ENCODE results near the gene SLC44A5. TPM values are rescaled to one million over a fixed set of nuclear protein-coding genes. Genes with fewer than 3 reads are reported as not detected.

The SLC44A5 gene
- total RNA-seq, 2 experiments from 2014 or later, result 0.34 to 0.40 TPM

GRCh38 chr1:75316230-75316629 lies 294.7 kb downstream of the SLC44A5 start:
- intact Hi-C loops (cut with micrococcal nuclease), result no loop called here
- no peak overlapping the region for H3K27ac Mint-ChIP-seq
- CTCF ChIA-PET, result no interaction called here

GRCh38 chr1:75312620-75313019 lies 298.3 kb downstream of the SLC44A5 start:
- DNase-seq, result no peak
- no peak overlapping the region for H3K4me3 Mint-ChIP-seq
- no peak overlapping the region for H3K27ac Mint-ChIP-seq
- no peaks in the 10 kb centered on the region for H3K27me3 Mint-ChIP-seq
- POLR2A ChIA-PET, result no interaction called here
- H3K9me3 Mint-ChIP-seq, result no peaks in the 10 kb centered on the region
- H3K4me1 Mint-ChIP-seq (ENCODE audit: low read depth), result no peaks in the 10 kb centered on the region
- intact Hi-C loops (cut with micrococcal nuclease), result no loop called here
- CTCF ChIA-PET, result no interaction called here
- H3K36me3 Mint-ChIP-seq, result no peaks in the 10 kb centered on the region

More at GRCh38 chr1:75316230-75316629, 294.7 kb downstream of the SLC44A5 start:
- Mint-ChIP-seq H3K27me3 (no peaks in the 10 kb centered on the region), H3K4me1 (ENCODE audit: low read depth) (no peaks in the 10 kb centered on the region), H3K9me3 (no peaks in the 10 kb centered on the region), H3K4me3 (no peak overlapping the region), H3K36me3 (no peaks in the 10 kb centered on the region)
- no peak for DNase-seq
- POLR2A ChIA-PET, result no interaction called here

- intact Hi-C loops (cut with micrococcal nuclease), result no loop called here
- ChIA-PET POLR2A (no interaction called here), CTCF (interaction anchor here (0.6 to 0.8 kb wide), 2 partner anchors 9 to 33 kb away, joined by 3 to 4 read pairs; no protein-coding TSS in a partner anchor)
- no peaks in the 10 kb centered on the region for H3K4me1 Mint-ChIP-seq (ENCODE audit: low read depth)
- no peaks in the 10 kb centered on the region for H3K9me3 Mint-ChIP-seq
- no peaks in the 10 kb centered on the region for H3K36me3 Mint-ChIP-seq
- DNase-seq, result no peak
- H3K27me3 Mint-ChIP-seq, result no peaks in the 10 kb centered on the region
- no peak overlapping the region for H3K27ac Mint-ChIP-seq
- H3K4me3 Mint-ChIP-seq, result no peak overlapping the region
Observed at GRCh38 chr1:75310067-75310466, 300.8 kb downstream of the SLC44A5 start.

GRCh38 chr1:75308365-75308764 lies 302.5 kb downstream of the SLC44A5 start:
- no peaks in the 10 kb centered on the region for H3K36me3 Mint-ChIP-seq
- ChIA-PET CTCF (interaction anchor here (0.7 kb wide), 1 partner anchor 533 kb away, joined by 3 read pairs; no protein-coding TSS in a partner anchor), POLR2A (no interaction called here)
- no peak overlapping the region for H3K4me3 Mint-ChIP-seq
- H3K27me3 Mint-ChIP-seq, result no peaks in the 10 kb centered on the region
- no peaks in the 10 kb centered on the region for H3K9me3 Mint-ChIP-seq
- DNase-seq, result no peak
- H3K27ac Mint-ChIP-seq, result no peak overlapping the region
- no peaks in the 10 kb centered on the region for H3K4me1 Mint-ChIP-seq (ENCODE audit: low read depth)
- intact Hi-C loops (cut with micrococcal nuclease), result no loop called here

- Mint-ChIP-seq H3K4me1 (ENCODE audit: low read depth) (no peaks in the 10 kb centered on the region), H3K36me3 (no peaks in the 10 kb centered on the region), H3K4me3 (no peak overlapping the region), H3K9me3 (no peaks in the 10 kb centered on the region), H3K27me3 (no peaks in the 10 kb centered on the region), H3K27ac (no peak overlapping the region)
- POLR2A ChIA-PET, result no interaction called here
- DNase-seq, result no peak
- intact Hi-C loops (cut with micrococcal nuclease), result no loop called here
- CTCF ChIA-PET, result no interaction called here
Observed at GRCh38 chr1:75305061-75305460, 305.9 kb downstream of the SLC44A5 start.

- H3K27me3 Mint-ChIP-seq, result no peaks in the 10 kb centered on the region
- intact Hi-C loops (cut with micrococcal nuclease), result no loop called here
- no peaks in the 10 kb centered on the region for H3K4me1 Mint-ChIP-seq (ENCODE audit: low read depth)
- H3K9me3 Mint-ChIP-seq, result no peaks in the 10 kb centered on the region
- ChIA-PET CTCF (no interaction called here), POLR2A (no interaction called here)
- no peaks in the 10 kb centered on the region for H3K36me3 Mint-ChIP-seq
- H3K27ac Mint-ChIP-seq, result no peak overlapping the region
- H3K4me3 Mint-ChIP-seq, result no peak overlapping the region
- no peak for DNase-seq
Observed at GRCh38 chr1:75293270-75293669, 317.6 kb downstream of the SLC44A5 start.

- CTCF ChIA-PET, result no interaction called here
- H3K4me1 Mint-ChIP-seq (ENCODE audit: low read depth), result no peaks in the 10 kb centered on the region
- H3K27ac Mint-ChIP-seq, result no peak overlapping the region
- no peak overlapping the region for H3K4me3 Mint-ChIP-seq
- H3K27me3 Mint-ChIP-seq, result no peaks in the 10 kb centered on the region
- POLR2A ChIA-PET, result no interaction called here
- no peaks in the 10 kb centered on the region for H3K36me3 Mint-ChIP-seq
- DNase-seq, result no peak
- intact Hi-C loops (cut with micrococcal nuclease), result no loop called here
- no peaks in the 10 kb centered on the region for H3K9me3 Mint-ChIP-seq
Observed at GRCh38 chr1:75292013-75292412, 318.9 kb downstream of the SLC44A5 start.

- DNase-seq, result no peak
- H3K4me3 Mint-ChIP-seq, result no peak overlapping the region
- intact Hi-C loops (cut with micrococcal nuclease), result no loop called here
- no peak overlapping the region for H3K27ac Mint-ChIP-seq
- peaks cover 2% of the 10 kb centered on the region for H3K9me3 Mint-ChIP-seq
- POLR2A ChIA-PET, result interaction anchor here (0.6 kb wide), 1 partner anchor 10 kb away, joined by 4 read pairs; no protein-coding TSS in a partner anchor
- no peaks in the 10 kb centered on the region for H3K27me3 Mint-ChIP-seq
- CTCF ChIA-PET, result no interaction called here
- no peaks in the 10 kb centered on the region for H3K36me3 Mint-ChIP-seq
- no peaks in the 10 kb centered on the region for H3K4me1 Mint-ChIP-seq (ENCODE audit: low read depth)
Observed at GRCh38 chr1:75276385-75276784, 334.5 kb downstream of the SLC44A5 start.

GRCh38 chr1:75275631-75276030 lies 335.3 kb downstream of the SLC44A5 start:
- DNase-seq, result no peak
- POLR2A ChIA-PET, result no interaction called here
- H3K4me1 Mint-ChIP-seq (ENCODE audit: low read depth), result no peaks in the 10 kb centered on the region
- no peaks in the 10 kb centered on the region for H3K27me3 Mint-ChIP-seq
- no peak overlapping the region for H3K27ac Mint-ChIP-seq
- intact Hi-C loops (cut with micrococcal nuclease), result no loop called here
- CTCF ChIA-PET, result interaction anchor here (0.9 kb wide), 1 partner anchor 9 kb away, joined by 4 read pairs; no protein-coding TSS in a partner anchor
- H3K9me3 Mint-ChIP-seq, result peaks cover 2% of the 10 kb centered on the region
- H3K4me3 Mint-ChIP-seq, result no peak overlapping the region
- no peaks in the 10 kb centered on the region for H3K36me3 Mint-ChIP-seq

GRCh38 chr1:75274920-75275506 lies 335.9 kb downstream of the SLC44A5 start:
- intact Hi-C loops (cut with micrococcal nuclease), result no loop called here
- CTCF ChIA-PET, result interaction anchor here (0.9 kb wide), 1 partner anchor 9 kb away, joined by 4 read pairs; no protein-coding TSS in a partner anchor
- H3K4me1 Mint-ChIP-seq (ENCODE audit: low read depth), result no peaks in the 10 kb centered on the region

GRCh38 chr1:75273110-75273509 lies 337.8 kb downstream of the SLC44A5 start:
- intact Hi-C loops (cut with micrococcal nuclease), result no loop called here
- CTCF ChIA-PET, result no interaction called here
- no peaks in the 10 kb centered on the region for H3K36me3 Mint-ChIP-seq

More at GRCh38 chr1:75274920-75275506, 335.9 kb downstream of the SLC44A5 start:
- no peaks in the 10 kb centered on the region for H3K27me3 Mint-ChIP-seq
- H3K4me3 Mint-ChIP-seq, result no peak overlapping the region
- H3K9me3 Mint-ChIP-seq, result peaks cover 2% of the 10 kb centered on the region
- POLR2A ChIA-PET, result no interaction called here
- H3K27ac Mint-ChIP-seq, result no peak overlapping the region
- H3K36me3 Mint-ChIP-seq, result no peaks in the 10 kb centered on the region
- DNase-seq, result no peak

GRCh38 chr1:75265792-75266191 lies 345.1 kb downstream of the SLC44A5 start:
- Mint-ChIP-seq H3K9me3 (peaks cover 8% of the 10 kb centered on the region), H3K4me1 (ENCODE audit: low read depth) (no peaks in the 10 kb centered on the region), H3K4me3 (no peak overlapping the region), H3K27ac (no peak overlapping the region), H3K27me3 (no peaks in the 10 kb centered on the region), H3K36me3 (no peaks in the 10 kb centered on the region)
- DNase-seq, result no peak
- intact Hi-C loops (cut with micrococcal nuclease), result loop anchor here (1.0 to 5.0 kb wide), 2 partner anchors 157 to 367 kb away; no protein-coding TSS in a partner anchor
- CTCF ChIA-PET, result interaction anchor here (0.5 to 2.1 kb wide), 7 partner anchors 9 to 352 kb away, joined by 3 to 10 read pairs (median 3); no protein-coding TSS in a partner anchor
- POLR2A ChIA-PET, result no interaction called here

More at GRCh38 chr1:75273110-75273509, 337.8 kb downstream of the SLC44A5 start:
- POLR2A ChIA-PET, result no interaction called here
- Mint-ChIP-seq H3K27ac (no peak overlapping the region), H3K27me3 (no peaks in the 10 kb centered on the region), H3K4me1 (ENCODE audit: low read depth) (no peaks in the 10 kb centered on the region), H3K4me3 (no peak overlapping the region), H3K9me3 (peaks cover 2% of the 10 kb centered on the region)
- DNase-seq, result no peak

GRCh38 chr1:75264112-75264511 lies 346.8 kb downstream of the SLC44A5 start:
- no peaks in the 10 kb centered on the region for H3K27me3 Mint-ChIP-seq
- no peaks in the 10 kb centered on the region for H3K36me3 Mint-ChIP-seq
- ChIA-PET POLR2A (no interaction called here), CTCF (no interaction called here)
- H3K27ac Mint-ChIP-seq, result no peak overlapping the region
- DNase-seq, result no peak
- intact Hi-C loops (cut with micrococcal nuclease), result no loop called here
- H3K4me3 Mint-ChIP-seq, result no peak overlapping the region
- peaks cover 8% of the 10 kb centered on the region for H3K9me3 Mint-ChIP-seq
- H3K4me1 Mint-ChIP-seq (ENCODE audit: low read depth), result no peaks in the 10 kb centered on the region
